Testis (tissue), 3 donors: ENCODE measurements around the gene CDH23. TPM values are rescaled to one million over a fixed set of nuclear protein-coding genes. Genes with fewer than 3 reads are reported as not detected.

Source experiments
- DNase-seq: peaks from one replicate; pipeline ENCODE4 v3.0.0-alpha.2; 2019
- H3K27ac ChIP-seq, 2 donors: fragments of 200-600 bp; sonication (generic); one replicate each; pipeline ENCODE4 v1.5.1; 2019
- H3K27me3 ChIP-seq: fragments of 200-600 bp; sonication (generic); one replicate; pipeline ENCODE4 v1.5.1; 2019
- H3K36me3 ChIP-seq: fragments of 200-600 bp; sonication (generic); one replicate; pipeline ENCODE4 v1.5.1; 2017; ENCODE audit warnings: low read depth; ENCODE audit errors: missing control alignments
- H3K4me1 ChIP-seq: fragments of 200-600 bp; sonication (generic); one replicate; pipeline ENCODE4 v1.5.1; 2019
- H3K4me3 ChIP-seq, 2 donors: fragments of 200-600 bp; sonication (generic); one replicate each; pipeline ENCODE4 v1.5.1; 2017 to 2019
- H3K9me3 ChIP-seq: fragments of 200-600 bp; sonication (generic); one replicate; pipeline ENCODE4 v1.5.1; 2017
- POLR2A ChIP-seq: fragments of 450-650 bp; IDR thresholded peaks from one replicate; pipeline ENCODE4 v1.6.1; 2017; ENCODE audit warnings: antibody characterized with exemption, mild to moderate bottlenecking, moderate library complexity
- WGBS, 2 donors: methylation state at CpG; one replicate each; pipeline ENCODE4 v1.1.5; 2018; 5-methylcytosine and 5-hydroxymethylcytosine counted together
- intact Hi-C: fragments of 100-400 bp; cut with DNase I; formaldehyde crosslinking; loops from one replicate; pipeline ENCODE4 v1.15.1; 2023; ENCODE audit warnings: low total_unique reads
- polyA plus RNA-seq: library from polyadenylated mRNA; stranded (reverse); fragments of 350-450 nt; fragmentation: Illumina TruSeq; extraction: RNeasy Lipid Tissue Mini Kit (QIAGEN cat#74804); gene quantifications from one replicate; pipeline ENCODE4 v1.2.3, GENCODE V29; 2014; ENCODE audit warnings: low read depth, low replicate concordance; ENCODE audit not compliant: insufficient read depth
- total RNA-seq, 2 donors: library from RNA; depleted of rRNA; stranded (reverse); fragments of >200 nt; gene quantifications; one replicate each; pipeline ENCODE4 v1.2.3, GENCODE V29; 2016
- TF ChIP-seq, protein P1 (sequence below), 3 experiments: fragments of 450-650 bp in 2 of 3; fragments of 200-600 bp in 1 of 3; sonication (generic) in 1 of 3; IDR thresholded peaks; one replicate each; pipeline ENCODE4 v1.5.1; 2016 to 2019; ENCODE audit warnings: antibody characterized with exemption in 3 of 3, mild to moderate bottlenecking in 2 of 3, moderate library complexity in 1 of 3

The CDH23 gene
- total and polyA plus RNA-seq, 3 donors from 2014 or later: 29.8 to 125 (median 81.7) TPM

DNA sequence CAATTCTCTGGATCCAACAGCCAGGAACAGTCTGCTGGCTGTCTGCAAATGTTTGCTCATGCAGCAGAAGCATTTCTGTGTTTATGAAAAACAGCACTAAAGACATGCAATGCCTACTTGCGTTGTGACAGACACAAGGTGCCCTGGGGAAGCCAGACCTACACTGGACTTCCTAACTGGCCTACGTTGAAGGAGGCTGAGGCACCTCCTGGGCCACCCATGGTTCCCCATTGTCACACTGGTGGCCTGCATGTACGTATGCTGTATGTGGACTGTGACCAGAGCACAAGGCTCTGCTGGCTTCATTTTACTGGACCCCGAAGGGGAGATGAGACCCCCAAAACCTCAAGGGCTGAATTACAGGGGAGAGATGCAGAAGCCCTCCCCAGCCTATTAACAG, 426.6 kb downstream of the CDH23 start:
- no peak for TF ChIP-seq POLR2A
- TF ChIP-seq, protein P1, sequence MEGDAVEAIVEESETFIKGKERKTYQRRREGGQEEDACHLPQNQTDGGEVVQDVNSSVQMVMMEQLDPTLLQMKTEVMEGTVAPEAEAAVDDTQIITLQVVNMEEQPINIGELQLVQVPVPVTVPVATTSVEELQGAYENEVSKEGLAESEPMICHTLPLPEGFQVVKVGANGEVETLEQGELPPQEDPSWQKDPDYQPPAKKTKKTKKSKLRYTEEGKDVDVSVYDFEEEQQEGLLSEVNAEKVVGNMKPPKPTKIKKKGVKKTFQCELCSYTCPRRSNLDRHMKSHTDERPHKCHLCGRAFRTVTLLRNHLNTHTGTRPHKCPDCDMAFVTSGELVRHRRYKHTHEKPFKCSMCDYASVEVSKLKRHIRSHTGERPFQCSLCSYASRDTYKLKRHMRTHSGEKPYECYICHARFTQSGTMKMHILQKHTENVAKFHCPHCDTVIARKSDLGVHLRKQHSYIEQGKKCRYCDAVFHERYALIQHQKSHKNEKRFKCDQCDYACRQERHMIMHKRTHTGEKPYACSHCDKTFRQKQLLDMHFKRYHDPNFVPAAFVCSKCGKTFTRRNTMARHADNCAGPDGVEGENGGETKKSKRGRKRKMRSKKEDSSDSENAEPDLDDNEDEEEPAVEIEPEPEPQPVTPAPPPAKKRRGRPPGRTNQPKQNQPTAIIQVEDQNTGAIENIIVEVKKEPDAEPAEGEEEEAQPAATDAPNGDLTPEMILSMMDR (IDR thresholded peaks at IDR 0.05): no peak
- H3K9me3 ChIP-seq: no peaks in the 10 kb centered on the region
- no peak overlapping the region for H3K27ac ChIP-seq
- no peaks in the 10 kb centered on the region for H3K27me3 ChIP-seq
- peaks cover 5% of the 10 kb centered on the region for H3K4me1 ChIP-seq
- no peaks in the 10 kb centered on the region for H3K36me3 ChIP-seq
- intact Hi-C loops: no loop called here
- 87 to 93% methylated on average over 4 of the region's 4 CpGs for WGBS, 2 donors
- DNase-seq: no peak
- H3K4me3 ChIP-seq: no peak overlapping the region

DNA sequence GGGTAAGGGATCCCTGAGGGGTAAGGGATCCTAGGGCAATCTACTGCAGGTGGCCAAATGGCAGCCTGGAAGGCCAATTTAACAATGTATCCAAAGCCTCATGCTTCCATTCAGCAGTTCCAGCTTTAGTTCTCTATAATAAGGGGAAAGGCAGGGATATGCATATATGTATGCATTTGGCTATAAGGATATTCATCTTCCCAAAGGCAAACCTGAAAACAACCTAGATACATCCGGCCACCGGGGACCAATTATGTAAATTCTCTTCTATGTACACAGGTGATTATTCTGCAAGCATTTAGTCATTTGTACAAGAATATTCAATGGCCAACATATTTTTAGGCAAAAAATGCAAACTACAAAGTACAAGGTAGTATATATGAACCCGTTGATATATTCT, 427.6 kb downstream of the CDH23 start:
- Histone ChIP-seq H3K27ac (no peak overlapping the region), H3K36me3 (no peaks in the 10 kb centered on the region), H3K27me3 (no peaks in the 10 kb centered on the region), H3K4me1 (peaks cover 4% of the 10 kb centered on the region), H3K4me3 (no peak overlapping the region), H3K9me3 (no peaks in the 10 kb centered on the region)
- DNase-seq: no peak
- intact Hi-C loops: no loop called here
- no peak for TF ChIP-seq POLR2A
- TF ChIP-seq, protein P1 (IDR thresholded peaks at IDR 0.05): no peak
- WGBS, 2 donors: 91 to 96% methylated on average over 3 of the region's 3 CpGs

DNA sequence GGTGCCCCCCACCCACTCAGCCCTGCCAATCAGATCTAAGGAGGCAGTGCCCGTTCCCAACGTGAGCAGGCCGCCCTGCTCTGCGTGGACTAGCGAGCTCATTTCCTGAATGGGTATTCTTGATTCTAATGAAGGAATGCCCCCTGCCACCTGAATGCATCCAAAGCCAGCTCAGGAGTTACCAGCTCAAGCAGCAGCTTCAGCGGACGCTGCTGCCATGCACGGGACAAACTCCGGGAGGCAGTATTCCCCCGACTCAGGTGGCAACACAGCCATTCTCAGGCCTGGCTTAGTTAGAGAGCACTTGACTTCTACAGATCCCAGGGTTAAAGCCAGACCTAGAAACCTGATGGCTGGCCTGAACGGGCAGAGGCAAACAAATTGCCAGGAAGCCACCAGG, 428.5 kb downstream of the CDH23 start:
- DNase-seq: no peak
- intact Hi-C loops: no loop called here
- Histone ChIP-seq H3K4me3 (no peak overlapping the region), H3K27me3 (no peaks in the 10 kb centered on the region), H3K36me3 (no peaks in the 10 kb centered on the region), H3K9me3 (no peaks in the 10 kb centered on the region), H3K27ac (no peak overlapping the region), H3K4me1 (peaks cover 4% of the 10 kb centered on the region)
- WGBS, 2 donors: 79 to 88% methylated on average over 8 to 11 of the region's 11 CpGs
- TF ChIP-seq, protein P1 (IDR thresholded peaks at IDR 0.05): no peak
- no peak for TF ChIP-seq POLR2A

DNA sequence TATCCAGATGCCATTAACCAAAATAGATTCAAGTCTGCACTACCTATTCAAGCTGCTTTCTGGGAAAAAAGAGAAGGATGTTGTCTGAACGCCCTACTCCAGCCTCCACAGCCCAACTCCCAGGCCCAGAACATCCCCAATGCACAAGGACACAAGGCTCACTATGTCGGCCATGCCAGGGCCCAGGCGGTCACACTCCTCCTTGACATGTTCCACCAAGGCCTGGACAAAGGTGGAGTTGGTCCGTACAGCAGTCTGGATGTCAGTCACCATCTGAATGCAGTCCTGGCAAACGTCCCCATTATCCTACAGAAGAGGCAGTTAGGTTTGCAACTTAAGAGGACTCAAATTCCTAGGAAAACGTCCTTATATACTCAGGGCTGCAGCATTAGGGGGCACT, 431.1 kb downstream of the CDH23 start:
- H3K4me3 ChIP-seq: no peak overlapping the region
- no peaks in the 10 kb centered on the region for H3K27me3 ChIP-seq
- H3K27ac ChIP-seq: no peak overlapping the region
- no peaks in the 10 kb centered on the region for H3K4me1 ChIP-seq
- intact Hi-C loops: no loop called here
- H3K36me3 ChIP-seq: no peaks in the 10 kb centered on the region
- 70 to 79% methylated on average over 6 of the region's 6 CpGs for WGBS, 2 donors
- TF ChIP-seq, protein P1 (IDR thresholded peaks at IDR 0.05): no peak
- no peak for TF ChIP-seq POLR2A
- no peak for DNase-seq
- no peaks in the 10 kb centered on the region for H3K9me3 ChIP-seq

DNA sequence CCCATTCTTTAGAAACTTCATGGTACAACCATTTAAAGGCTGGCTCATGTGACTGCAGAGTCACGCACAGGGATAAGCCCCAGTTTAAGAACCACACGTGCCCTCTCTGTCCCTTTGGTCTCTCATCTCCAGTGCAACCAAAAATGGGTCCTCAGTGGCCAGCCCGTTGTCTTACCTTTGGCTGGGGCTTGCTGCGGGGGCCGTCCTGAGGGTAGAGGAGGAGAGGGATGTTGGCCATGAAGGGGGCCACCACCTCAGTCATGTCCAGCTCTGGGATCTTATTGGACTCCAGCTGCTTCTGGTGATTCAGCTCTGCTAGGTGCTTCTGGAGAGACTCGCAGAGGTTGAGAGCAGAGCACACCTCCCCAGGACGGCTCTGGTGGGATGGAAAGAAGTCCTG, 432.0 kb downstream of the CDH23 start:
- Histone ChIP-seq H3K36me3 (no peaks in the 10 kb centered on the region), H3K9me3 (no peaks in the 10 kb centered on the region), H3K27ac (no peak overlapping the region), H3K4me3 (no peak overlapping the region), H3K27me3 (no peaks in the 10 kb centered on the region), H3K4me1 (no peaks in the 10 kb centered on the region)
- WGBS, 2 donors: 95 to 96% methylated on average over 5 to 7 of the region's 7 CpGs
- TF ChIP-seq POLR2A: no peak
- TF ChIP-seq, protein P1 (IDR thresholded peaks at IDR 0.05): no peak
- DNase-seq: no peak
- intact Hi-C loops: no loop called here
